T-cell (primary cell): ENCODE results near the gene USP3. TPM values are rescaled to one million over a fixed set of nuclear protein-coding genes. Genes with fewer than 3 reads are reported as not detected.

Experiments
- ATAC-seq, 4 experiments: fragments of 200-7000 bp in 3 of 4; fragments of 150-1000 bp in 1 of 4; cut with Tn5 transposase; replicated peaks in 1 of 4; 1 replicate in 3 of 4; 2 replicates in 1 of 4; pipeline ENCODE4 v1.10.0; 2021; ENCODE audit warnings: moderate library complexity in 3 of 4, mild to moderate bottlenecking in 2 of 4, moderate number of reproducible peaks in 1 of 4
- CTCF ChIA-PET, 2 donors: fragments of 300-600 bp; sonication (Branson Sonifier 250); formaldehyde crosslinking; loops; one replicate each; lab custom pipeline; 2022; ENCODE audit warnings: antibody characterized with exemption in 2 of 2; lab: Charles Lee
- POLR2A ChIA-PET, 2 donors: fragments of 300-600 bp; sonication (Branson Sonifier 250); formaldehyde crosslinking; loops; one replicate each; lab custom pipeline; 2022; ENCODE audit warnings: antibody characterized with exemption in 2 of 2; lab: Charles Lee
- DNase-seq, 35 experiments: peaks; one replicate each; pipeline versions ENCODE4 v3.0.0 to v3.0.0-alpha.2; 2013 to 2023
- H3K27ac ChIP-seq: one replicate; pipeline ENCODE4 v1.5.1; 2013; ENCODE audit warnings: low read length
- H3K27me3 ChIP-seq, 2 experiments: replicated peaks in 1 of 2; 1 replicate in 1 of 2; 2 replicates in 1 of 2; pipeline versions ENCODE4 v1.6.1 to v1.7.0; 2013; ENCODE audit warnings: low read length in 1 of 2, mixed read lengths in 1 of 2; ENCODE audit not compliant: control insufficient read depth in 2 of 2, insufficient read depth in 2 of 2; ENCODE audit errors: extremely low read depth in 1 of 2
- H3K36me3 ChIP-seq, 2 donors: 1 replicate in 1 of 2; 2 replicates in 1 of 2; pipeline versions ENCODE4 v1.6.1 to v1.7.0; 2013; ENCODE audit warnings: low read length in 1 of 2; ENCODE audit not compliant: control insufficient read depth in 2 of 2, insufficient read depth in 1 of 2; ENCODE audit errors: extremely low read depth in 1 of 2
- H3K4me1 ChIP-seq, 2 experiments: 1 replicate in 1 of 2; 2 replicates in 1 of 2; pipeline versions ENCODE4 v1.6.1 to v1.7.0; 2013; ENCODE audit warnings: low read length in 2 of 2, mixed read lengths in 1 of 2; ENCODE audit not compliant: insufficient read depth in 2 of 2, control insufficient read depth in 1 of 2; ENCODE audit errors: extremely low read depth in 1 of 2
- H3K4me3 ChIP-seq, 2 donors: 1 replicate in 1 of 2; 2 replicates in 1 of 2; pipeline versions ENCODE4 v1.5.1 to v1.7.0; 2013; ENCODE audit warnings: mild to moderate bottlenecking in 2 of 2, low read length in 1 of 2, moderate library complexity in 1 of 2; ENCODE audit not compliant: control insufficient read depth in 1 of 2; ENCODE audit errors: extremely low read depth in 1 of 2
- H3K9me3 ChIP-seq: 2 replicates; pipeline ENCODE4 v1.7.0; 2013
- H3K27ac Mint-ChIP-seq, 2 donors: one replicate each; pipeline ENCODE4 v1.8.0; 2020 to 2021; ENCODE audit warnings: mild to moderate bottlenecking in 2 of 2, mixed read lengths in 2 of 2
- H3K27me3 Mint-ChIP-seq, 2 donors: one replicate each; pipeline ENCODE4 v1.8.0; 2021 to 2022; ENCODE audit warnings: mixed read lengths in 2 of 2
- H3K36me3 Mint-ChIP-seq: one replicate; pipeline ENCODE4 v1.8.0; 2021; ENCODE audit warnings: mixed read lengths
- H3K4me1 Mint-ChIP-seq, 3 donors: one replicate each; pipeline ENCODE4 v1.8.0; 2020 to 2022; ENCODE audit warnings: mixed read lengths in 3 of 3, mild to moderate bottlenecking in 1 of 3
- H3K4me3 Mint-ChIP-seq, 3 donors: one replicate each; pipeline ENCODE4 v1.8.0; 2020 to 2022; ENCODE audit warnings: mild to moderate bottlenecking in 3 of 3, mixed read lengths in 3 of 3, moderate library complexity in 3 of 3
- H3K9me3 Mint-ChIP-seq, 3 donors: one replicate each; pipeline ENCODE4 v1.8.0; 2020 to 2022; ENCODE audit warnings: mixed read lengths in 3 of 3
- WGBS: methylation state at CpG from one replicate; pipeline ENCODE4 v1.1.5; 2013; ENCODE audit warnings: missing lambda C conversion rate; ENCODE audit not compliant: insufficient coverage; 5-methylcytosine and 5-hydroxymethylcytosine counted together
- total RNA-seq, 35 experiments: library from RNA in 6 of 35; stranded (reverse) in 6 of 35; fragments of 120-200 nt in 1 of 35; gene quantifications; one replicate each; pipeline versions ENCODE4 v1.2.1 to v1.2.4 and lab custom pipeline; 2013 to 2026

USP3 gene
- total RNA-seq (100 to 1,000 TPM; 123 to 265 (median 130) TPM), total RNA-seq (lab: John Stamatoyannopoulos, UW) (58.2 to 358 (median 208) reads per million in 29 experiments)
- total RNA-seq (2013) = 113 TPM

DNA sequence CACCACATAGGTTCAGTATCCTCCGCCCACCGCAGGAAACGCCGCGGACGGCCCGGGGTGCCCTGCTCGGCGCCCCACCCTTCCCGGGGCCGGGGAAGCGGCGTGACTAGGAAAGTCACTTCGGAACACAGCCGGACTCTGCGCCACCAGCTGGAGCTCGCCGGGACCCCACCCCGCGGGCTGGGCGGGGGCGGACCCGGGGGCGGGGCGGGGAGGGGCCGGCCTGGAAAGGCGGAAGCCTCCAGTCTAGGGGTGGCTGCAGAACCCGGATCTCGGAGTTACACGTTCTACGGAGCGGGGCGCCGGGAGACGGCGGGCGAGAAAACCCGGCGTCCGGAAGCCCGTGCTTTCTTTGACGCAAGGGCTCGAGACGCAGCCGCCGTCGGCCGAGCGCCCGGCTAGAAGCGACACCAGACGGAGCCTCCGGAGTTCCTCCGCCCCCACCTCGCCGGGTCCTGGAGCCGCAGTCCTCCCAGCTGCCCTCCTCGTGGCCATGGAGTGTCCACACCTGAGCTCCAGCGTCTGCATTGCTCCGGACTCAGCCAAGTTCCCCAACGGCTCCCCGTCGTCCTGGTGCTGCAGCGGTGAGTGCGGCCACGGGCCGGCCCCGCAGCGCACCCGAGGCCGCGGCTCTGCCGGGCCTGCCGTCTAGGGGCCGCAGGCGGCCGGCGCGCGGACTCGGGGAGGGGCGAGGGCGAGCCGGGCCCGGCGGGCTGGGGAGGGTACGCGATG lies at the start of gene USP3:
TSS of gene USP3 (plus strand) at position 347 of the 732 bp plus-strand sequence. CDS start at position 494, 147 bp downstream.
- Mint-ChIP-seq H3K4me1 (peaks cover 74 to 75% (median 75%) of the 10 kb centered on the region in 3 donors), H3K27ac (peak within 1 kb of the TSS; percentile 99), H3K27me3 (no peaks in the 10 kb centered on the region), H3K36me3 (peaks cover 3% of the 10 kb centered on the region), H3K9me3 (no peaks in the 10 kb centered on the region), H3K4me3 (peak within 1 kb of the TSS; percentile 94 to 99 (median 96))
- ATAC-seq (peak; percentile 71 to 85 (median 75)), DNase-seq (peak; percentile 84 to 96 (median 91))
- Histone ChIP-seq H3K4me1 (peaks cover 43 to 69% of the 10 kb centered on the region in 2 experiments), H3K9me3 (no peaks in the 10 kb centered on the region), H3K4me3 (peak within 1 kb of the TSS; percentile 84 to 99), H3K27me3 (no peaks in the 10 kb centered on the region), H3K36me3 (no peaks in the 10 kb centered on the region), H3K27ac (peak within 1 kb of the TSS; percentile 99)
- WGBS = under 1% methylated on average over 88 of the region's 88 CpGs
- ChIA-PET POLR2A (interaction anchor here (0.6 to 3.1 kb wide), 15 partner anchors 9 to 590 kb away, joined by 3 to 37 read pairs (median 4); no protein-coding TSS in a partner anchor), CTCF (interaction anchor here (0.5 to 4.3 kb wide), 13 partner anchors 10 to 1663 kb away, joined by 3 to 28 read pairs (median 4); no protein-coding TSS in a partner anchor)

GRCh38 chr15:63456258-63456657 lies 48.1 kb upstream of the USP3 start:
- Histone ChIP-seq H3K9me3 (no peaks in the 10 kb centered on the region), H3K36me3 (no peaks in the 10 kb centered on the region), H3K27me3 (peaks cover 0 to 4% of the 10 kb centered on the region in 2 experiments), H3K4me3 (no peak overlapping the region), H3K4me1 (no peaks in the 10 kb centered on the region), H3K27ac (no peak overlapping the region)
- ATAC-seq (no peak), DNase-seq (no peak)
- WGBS = no CpG with 5 or more reads among the region's 1 CpG
- no peaks in the 10 kb centered on the region for H3K9me3 Mint-ChIP-seq
- H3K27ac Mint-ChIP-seq = no peak overlapping the region
- H3K27me3 Mint-ChIP-seq = peaks cover 0 to 2% of the 10 kb centered on the region in 2 donors
- CTCF ChIA-PET = no interaction called here
- H3K36me3 Mint-ChIP-seq = no peaks in the 10 kb centered on the region
- H3K4me3 Mint-ChIP-seq = no peak overlapping the region
- peaks cover 0 to 6% (median 3%) of the 10 kb centered on the region in 3 donors for H3K4me1 Mint-ChIP-seq
- POLR2A ChIA-PET = no interaction called here

DNA sequence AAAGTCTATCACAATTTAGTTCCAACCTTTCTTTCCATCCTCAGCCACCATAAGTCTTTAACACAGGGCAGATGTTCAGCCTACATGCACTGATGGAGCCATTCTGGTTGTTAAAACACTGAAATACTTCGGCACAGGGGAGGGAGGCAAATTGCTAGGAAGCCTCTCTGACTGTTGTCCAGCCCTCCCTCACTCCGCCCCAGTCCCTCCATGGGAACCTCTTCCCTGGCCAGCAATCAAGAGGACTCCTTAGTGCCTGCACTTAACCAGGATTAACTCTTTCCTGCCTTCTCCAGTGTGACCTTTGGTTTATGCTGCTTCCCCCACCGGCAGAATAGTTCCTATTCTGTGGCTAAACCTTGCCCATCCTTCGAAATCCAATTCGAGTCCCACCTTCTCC lies 47.0 kb upstream of the USP3 start:
- no peak overlapping the region for H3K27ac Mint-ChIP-seq
- POLR2A ChIA-PET = no interaction called here
- H3K4me3 ChIP-seq = no peak overlapping the region
- CTCF ChIA-PET = no interaction called here
- ATAC-seq (no peak), DNase-seq (no peak)
- H3K9me3 Mint-ChIP-seq = no peaks in the 10 kb centered on the region
- no peaks in the 10 kb centered on the region for H3K36me3 ChIP-seq
- 87% methylated on average over 3 of the region's 5 CpGs for WGBS
- H3K4me1 Mint-ChIP-seq = peaks cover 0 to 6% (median 3%) of the 10 kb centered on the region in 3 donors
- peaks cover 0 to 4% of the 10 kb centered on the region in 2 experiments for H3K27me3 ChIP-seq
- peaks cover 0 to 2% of the 10 kb centered on the region in 2 donors for H3K27me3 Mint-ChIP-seq
- no peaks in the 10 kb centered on the region for H3K4me1 ChIP-seq
- no peaks in the 10 kb centered on the region for H3K9me3 ChIP-seq
- H3K36me3 Mint-ChIP-seq = no peaks in the 10 kb centered on the region
- H3K27ac ChIP-seq = no peak overlapping the region
- no peak overlapping the region for H3K4me3 Mint-ChIP-seq

DNA sequence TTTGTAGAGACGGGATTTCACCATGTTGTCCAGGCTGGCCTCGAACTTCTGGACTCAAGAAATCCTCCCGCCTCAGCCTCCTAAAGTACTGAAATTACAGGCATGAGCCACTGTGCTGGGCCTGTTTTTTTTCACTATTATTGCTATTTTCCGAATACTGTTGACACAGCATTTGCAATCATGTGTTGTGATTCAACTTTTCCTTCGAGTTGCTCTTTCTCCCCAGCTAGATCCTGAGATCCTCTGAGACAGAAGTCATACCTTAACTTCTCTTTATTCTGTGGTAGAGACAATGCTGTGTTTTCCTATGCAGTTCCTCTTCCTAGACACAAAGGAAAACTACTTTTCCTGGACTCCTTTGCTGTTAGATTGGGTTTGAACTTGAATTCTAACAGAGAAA lies 46.4 kb upstream of the USP3 start:
- POLR2A ChIA-PET = no interaction called here
- H3K4me3 ChIP-seq = no peak overlapping the region
- Mint-ChIP-seq H3K36me3 (no peaks in the 10 kb centered on the region), H3K4me3 (no peak overlapping the region), H3K27me3 (peaks cover 0 to 2% of the 10 kb centered on the region in 2 donors), H3K4me1 (peaks cover 0 to 6% (median 3%) of the 10 kb centered on the region in 3 donors), H3K27ac (no peak overlapping the region), H3K9me3 (no peaks in the 10 kb centered on the region)
- H3K36me3 ChIP-seq = no peaks in the 10 kb centered on the region
- CTCF ChIA-PET = no interaction called here
- no peak for DNase-seq
- H3K27me3 ChIP-seq = peaks cover 0 to 4% of the 10 kb centered on the region in 2 experiments
- WGBS = 100% methylated on average over 3 of the region's 5 CpGs
- H3K9me3 ChIP-seq = no peaks in the 10 kb centered on the region
- ATAC-seq = no peak
- H3K27ac ChIP-seq = no peak overlapping the region
- H3K4me1 ChIP-seq = no peaks in the 10 kb centered on the region

GRCh38 chr15:63458794-63459395 lies 45.5 kb upstream of the USP3 start:
- Histone ChIP-seq H3K27me3 (peaks cover 0 to 4% of the 10 kb centered on the region in 2 experiments), H3K4me1 (no peaks in the 10 kb centered on the region), H3K4me3 (no peak overlapping the region), H3K36me3 (no peaks in the 10 kb centered on the region), H3K9me3 (no peaks in the 10 kb centered on the region), H3K27ac (no peak overlapping the region)
- Mint-ChIP-seq H3K27me3 (peaks cover 0 to 2% of the 10 kb centered on the region in 2 donors), H3K9me3 (no peaks in the 10 kb centered on the region), H3K36me3 (no peaks in the 10 kb centered on the region), H3K4me1 (no peaks in the 10 kb centered on the region), H3K27ac (no peak overlapping the region), H3K4me3 (no peak overlapping the region)
- DNase-seq (no peak), ATAC-seq (no peak)
- POLR2A ChIA-PET = interaction anchor here in 1 of 2 donors (0.6 kb wide), 1 partner anchor 55 kb away, joined by 5 read pairs; no protein-coding TSS in a partner anchor
- CTCF ChIA-PET = no interaction called here
- 83% methylated on average over 35 of the region's 36 CpGs for WGBS
